ENCODE measurements around the gene AUP1.

The AUP1 gene

GRCh38 chr2:74560591-74560990 is 31.1 kb upstream of the AUP1 start:
- TF ChIP-seq CTCF (IDR thresholded peaks at IDR 0.05; ENCODE audit: insufficient read depth, low read length, missing control alignments), result no peak
- ChIA-PET CTCF (no interaction called here), POLR2A (interaction anchor here (0.6 to 1.6 kb wide), 3 partner anchors 14 to 78 kb away, joined by 3 to 4 read pairs (median 3); no protein-coding TSS in a partner anchor)
- no peak for DNase-seq (ENCODE audit: low read depth, low spot score)
- no peak overlapping the region for H3K4me3 ChIP-seq (ENCODE audit: low read depth, low read length)

- ChIA-PET POLR2A (interaction anchor here (0.6 to 1.6 kb wide), 2 partner anchors 14 to 17 kb away, joined by 3 read pairs; no protein-coding TSS in a partner anchor), CTCF (interaction anchor here (5.2 kb wide), 1 partner anchor 27 kb away, joined by 39 read pairs; no protein-coding TSS in a partner anchor)
- DNase-seq (ENCODE audit: low read depth, low spot score), result no peak
- TF ChIP-seq CTCF (IDR thresholded peaks at IDR 0.05; ENCODE audit: insufficient read depth, low read length, missing control alignments), result no peak
- H3K4me3 ChIP-seq (ENCODE audit: low read depth, low read length), result no peak overlapping the region
These were observed 30.4 kb upstream of the AUP1 start for GRCh38 chr2:74559912-74560311.

- CTCF ChIA-PET, result interaction anchor here (1.3 to 5.2 kb wide), 3 partner anchors 12 to 75 kb away, joined by 4 to 39 read pairs (median 5); no protein-coding TSS in a partner anchor
These were observed 29.1 kb upstream of the AUP1 start for GRCh38 chr2:74558284-74559230.

GRCh38 chr2:74556831-74557370 is 27.4 kb upstream of the AUP1 start:
- CTCF ChIA-PET, result interaction anchor here (1.2 to 5.2 kb wide), 3 partner anchors 9 to 73 kb away, joined by 3 to 39 read pairs (median 5); no protein-coding TSS in a partner anchor
- H3K4me3 ChIP-seq (ENCODE audit: low read depth, low read length), result peak overlapping the region; percentile 6; the same call in 1 of the 2 replicates
- POLR2A ChIA-PET, result no interaction called here
- DNase-seq (ENCODE audit: low read depth, low spot score), result no peak
- TF ChIP-seq CTCF (IDR thresholded peaks at IDR 0.05; ENCODE audit: insufficient read depth, low read length, missing control alignments), result no peak

More at GRCh38 chr2:74558284-74559230, 29.1 kb upstream of the AUP1 start:
- no peak overlapping the region for H3K4me3 ChIP-seq (ENCODE audit: low read depth, low read length)
- POLR2A ChIA-PET, result interaction anchor here (0.7 to 1.4 kb wide), 3 partner anchors 8 to 145 kb away, joined by 3 to 7 read pairs (median 3); no protein-coding TSS in a partner anchor
- TF ChIP-seq CTCF (IDR thresholded peaks at IDR 0.05; ENCODE audit: insufficient read depth, low read length, missing control alignments), result no peak
- no peak for DNase-seq (ENCODE audit: low read depth, low spot score)

- no peak for TF ChIP-seq CTCF (IDR thresholded peaks at IDR 0.05; ENCODE audit: insufficient read depth, low read length, missing control alignments)
- POLR2A ChIA-PET, result interaction anchor here (0.9 kb wide), 1 partner anchor 11 kb away, joined by 3 read pairs; no protein-coding TSS in a partner anchor
- no peak for DNase-seq (ENCODE audit: low read depth, low spot score)
- CTCF ChIA-PET, result interaction anchor here (1.1 to 5.2 kb wide), 3 partner anchors 10 to 31 kb away, joined by 3 to 39 read pairs (median 6); no protein-coding TSS in a partner anchor
- H3K4me3 ChIP-seq (ENCODE audit: low read depth, low read length), result peak overlapping the region; percentile 92; the same call in 1 of the 2 replicates
These were observed 26.7 kb upstream of the AUP1 start for GRCh38 chr2:74556159-74556558.

Data from AG04449 (cell line).